HepG2 (cell line): ENCODE data around the gene ABCA4. TPM values are rescaled to one million over a fixed set of nuclear protein-coding genes. Genes with fewer than 3 reads are reported as not detected.
A peak's percentile ranks its signal among the peaks of the same experiment; 100 is the strongest.

Source experiments
- ATAC-seq: fragments of 200-7000 bp; cut with Tn5 transposase; 3 replicates; pipeline ENCODE4 v1.9.1; 2020; ENCODE audit warnings: mild to moderate bottlenecking, moderate library complexity
- BruUV-seq: library from RNA; stranded (reverse); fragments of 400-500 nt; replicated peaks from 2 replicates; lab custom pipeline; 2021; lab: Mats Ljungman, UMichigan
- CTCF ChIA-PET: fragments of 300-600 bp; formaldehyde crosslinking; extraction: SDS; loops from one replicate; lab custom pipeline; 2021; ENCODE audit warnings: low total read pairs, inconsistent platforms, low intra/inter-chr PET ratio; lab: Yijun Ruan, JAX
- POLR2A ChIA-PET: fragments of 350-600 bp; sonication (Branson Sonifier 250); formaldehyde crosslinking; loops from one replicate; lab custom pipeline; 2020; ENCODE audit warnings: antibody characterized with exemption, inconsistent platforms; lab: Yijun Ruan, JAX
- DNase-seq: peaks from one replicate; pipeline ENCODE4 v3.0.0-alpha.2; 2015; ENCODE audit warnings: low spot score
- FAIRE-seq: peaks from 3 replicates; lab custom pipeline; 2011; peaks lifted over from hg19 to GRCh38; lab: Jason Lieb, UNC
- H2AFZ ChIP-seq: one replicate; pipeline ENCODE4 v1.6.1; 2011; ENCODE audit warnings: low read length, inconsistent platforms
- H3K27ac ChIP-seq: fragments of 300-600 bp; 3 replicates; pipeline ENCODE4 v1.8.0; 2011; ENCODE audit warnings: mixed run types, mild to moderate bottlenecking, mixed read lengths, low read length, inconsistent platforms; ENCODE audit not compliant: insufficient read depth; ENCODE audit errors: extremely low read length
- H3K27me3 ChIP-seq, 2 experiments: fragments of 200-600 bp in 1 of 2; 2 replicates in 1 of 2; 3 replicates in 1 of 2; pipeline versions ENCODE4 v1.6.0 to v1.8.0; 2011; ENCODE audit warnings: low read length in 2 of 2, mild to moderate bottlenecking in 2 of 2, moderate library complexity in 2 of 2, inconsistent platforms in 1 of 2; ENCODE audit not compliant: insufficient read depth in 2 of 2, control insufficient read depth in 1 of 2
- H3K36me3 ChIP-seq, 2 experiments: fragments of 200-600 bp in 1 of 2; replicated peaks in 1 of 2; 2 replicates in 1 of 2; 3 replicates in 1 of 2; pipeline versions ENCODE4 v1.5.1 to v1.8.0; 2011; ENCODE audit warnings: low read length in 2 of 2, inconsistent platforms in 1 of 2; ENCODE audit not compliant: insufficient read depth in 2 of 2, control insufficient read depth in 1 of 2
- H3K4me1 ChIP-seq: 2 replicates; pipeline ENCODE4 v1.5.1; 2012; ENCODE audit warnings: low read length, inconsistent platforms; ENCODE audit not compliant: insufficient read depth
- H3K4me2 ChIP-seq: 2 replicates; pipeline ENCODE4 v1.6.0; 2011; ENCODE audit warnings: low read depth, low read length, inconsistent platforms
- H3K4me3 ChIP-seq, 3 experiments: fragments of 200-600 bp in 1 of 3; sonication (generic), shearing (Covaris generic) in 1 of 3; replicated peaks in 1 of 3; 2 replicates each; pipeline ENCODE4 v1.5.1; 2011 to 2016; ENCODE audit warnings: low read length in 3 of 3, inconsistent platforms in 2 of 3, low read depth in 2 of 3, mild to moderate bottlenecking in 2 of 3, control low read depth in 1 of 3, mixed read lengths in 1 of 3; ENCODE audit not compliant: insufficient read depth in 1 of 3
- H3K79me2 ChIP-seq: one replicate; pipeline ENCODE4 v1.6.1; 2011; ENCODE audit warnings: low read length, inconsistent platforms; ENCODE audit not compliant: insufficient read depth
- H3K9ac ChIP-seq: 2 replicates; pipeline ENCODE4 v1.6.0; 2011; ENCODE audit warnings: mild to moderate bottlenecking, low read depth, low read length, inconsistent platforms; ENCODE audit not compliant: insufficient read depth
- H3K9me3 ChIP-seq: 2 replicates; pipeline ENCODE4 v1.5.1; 2012; ENCODE audit warnings: mild to moderate bottlenecking, low read length
- H4K20me1 ChIP-seq: 2 replicates; pipeline ENCODE4 v1.6.0; 2011; ENCODE audit warnings: inconsistent platforms, mild to moderate bottlenecking, low read length, moderate library complexity; ENCODE audit not compliant: insufficient read depth
- DBP ChIP-seq: sonication (generic); formaldehyde crosslinking; IDR thresholded peaks from 2 replicates; pipeline ENCODE4 v1.4.0; 2020; ENCODE audit warnings: missing genetic modification reagents; ENCODE audit errors: not compliant biosample characterization
- TEAD3 ChIP-seq: optimal IDR thresholded peaks from 2 replicates; pipeline ENCODE3; 2016; ENCODE audit warnings: borderline replicate concordance
- WIZ ChIP-seq: sonication (generic); formaldehyde crosslinking; IDR thresholded peaks from 2 replicates; pipeline ENCODE4 v1.5.1; 2020; ENCODE audit warnings: mild to moderate bottlenecking, missing genetic modification reagents
- ZMAT5 ChIP-seq: sonication (generic); formaldehyde crosslinking; IDR thresholded peaks from 2 replicates; pipeline ENCODE4 v1.5.0; 2020; ENCODE audit warnings: mild to moderate bottlenecking, low read depth, missing genetic modification reagents, borderline replicate concordance
- ZNF12 ChIP-seq: sonication (generic); formaldehyde crosslinking; IDR thresholded peaks from 2 replicates; pipeline ENCODE4 v1.5.0; 2020; ENCODE audit warnings: missing genetic modification reagents
- ZNF329 ChIP-seq: sonication (generic); formaldehyde crosslinking; IDR thresholded peaks from 2 replicates; pipeline ENCODE4 v1.9.0; 2021; ENCODE audit warnings: low read depth, mild to moderate bottlenecking, missing genetic modification reagents
- ZNF44 ChIP-seq: sonication (generic); formaldehyde crosslinking; IDR thresholded peaks from 2 replicates; pipeline ENCODE4 v1.5.1; 2020; ENCODE audit warnings: mild to moderate bottlenecking, missing genetic modification reagents
- WGBS: methylation state at CpG from one replicate; pipeline ENCODE4 v1.1.6; 2017; ENCODE audit warnings: low lambda C conversion rate; 5-methylcytosine and 5-hydroxymethylcytosine counted together
- in situ Hi-C: cut with HindIII; loops from 2 replicates; pipeline ENCODE4 v1.10.0; 2017; ENCODE audit warnings: low pct_unique_long_range_greater_than_20kb; ENCODE audit not compliant: extremely low pct_ligation_motif_present
- intact Hi-C: fragments of 100-400 bp; cut with micrococcal nuclease; formaldehyde crosslinking; loops from one replicate; pipeline ENCODE4 v1.10.0; 2022; ENCODE audit not compliant: unreplicated experiment
- polyA plus RNA-seq, 8 experiments: library from polyadenylated mRNA; depleted of rRNA in 3 of 8; stranded (reverse) in 7 of 8; unstranded in 1 of 8; fragments of >200 nt; fragmentation: Illumina TruSeq in 4 of 8; extraction: Trizol in 4 of 8; gene quantifications; 2 replicates each; pipeline versions ENCODE4 v1.2.1 to v1.2.3, GENCODE V29; 2011 to 2016; ENCODE audit warnings: low read depth in 4 of 8, missing spikeins in 1 of 8, mixed read lengths in 1 of 8; ENCODE audit not compliant: insufficient read depth in 1 of 8
- total RNA-seq, 5 experiments: library from RNA; depleted of rRNA; stranded (reverse); fragments of >200 nt; fragmentation: Illumina TruSeq; extraction: Trizol; gene quantifications; 2 replicates each; pipeline ENCODE4 v1.2.3, GENCODE V29; 2016; ENCODE audit warnings: low read depth in 1 of 5
- TF ChIP-seq, protein P1 (sequence below): sonication (generic); formaldehyde crosslinking; IDR thresholded peaks from 2 replicates; pipeline ENCODE4 v1.5.0; 2020; ENCODE audit warnings: mild to moderate bottlenecking, missing genetic modification reagents

The ABCA4 gene
- total and polyA plus RNA-seq, 2 of the 13 experiments (the other 11 are each of a cell fraction or from before 2014, with no cell fraction given): 0.24 to 0.67 TPM

- 60% methylated on average over 21 of the region's 21 CpGs for WGBS
- in situ Hi-C loops (no loop called here), intact Hi-C loops (no loop called here)
- H3K27me3 ChIP-seq: peaks cover 0 to 7% of the 10 kb centered on the region in 2 experiments; a peak in 2 of 5 replicates
- no peaks in the 10 kb centered on the region for H4K20me1 ChIP-seq
- ChIA-PET POLR2A (interaction anchor here (1.0 to 2.3 kb wide), 5 partner anchors 26 to 143 kb away, joined by 3 to 7 read pairs (median 4); partner anchors contain the start of genes ABCA4 and ARHGAP29), CTCF (no interaction called here)
- ATAC-seq (no peak), DNase-seq (no peak), FAIRE-seq (no peak)
- TF ChIP-seq ZNF329 (peak; percentile 94), ZNF12 (peak; percentile 99), ZNF44 (no peak), WIZ (CRISPR knock-in tag) (no peak), DBP (CRISPR knock-in tag) (no peak), ZMAT5 (CRISPR knock-in tag) (no peak), TEAD3 (CRISPR knock-in tag) (no peak)
- TF ChIP-seq, protein P1, sequence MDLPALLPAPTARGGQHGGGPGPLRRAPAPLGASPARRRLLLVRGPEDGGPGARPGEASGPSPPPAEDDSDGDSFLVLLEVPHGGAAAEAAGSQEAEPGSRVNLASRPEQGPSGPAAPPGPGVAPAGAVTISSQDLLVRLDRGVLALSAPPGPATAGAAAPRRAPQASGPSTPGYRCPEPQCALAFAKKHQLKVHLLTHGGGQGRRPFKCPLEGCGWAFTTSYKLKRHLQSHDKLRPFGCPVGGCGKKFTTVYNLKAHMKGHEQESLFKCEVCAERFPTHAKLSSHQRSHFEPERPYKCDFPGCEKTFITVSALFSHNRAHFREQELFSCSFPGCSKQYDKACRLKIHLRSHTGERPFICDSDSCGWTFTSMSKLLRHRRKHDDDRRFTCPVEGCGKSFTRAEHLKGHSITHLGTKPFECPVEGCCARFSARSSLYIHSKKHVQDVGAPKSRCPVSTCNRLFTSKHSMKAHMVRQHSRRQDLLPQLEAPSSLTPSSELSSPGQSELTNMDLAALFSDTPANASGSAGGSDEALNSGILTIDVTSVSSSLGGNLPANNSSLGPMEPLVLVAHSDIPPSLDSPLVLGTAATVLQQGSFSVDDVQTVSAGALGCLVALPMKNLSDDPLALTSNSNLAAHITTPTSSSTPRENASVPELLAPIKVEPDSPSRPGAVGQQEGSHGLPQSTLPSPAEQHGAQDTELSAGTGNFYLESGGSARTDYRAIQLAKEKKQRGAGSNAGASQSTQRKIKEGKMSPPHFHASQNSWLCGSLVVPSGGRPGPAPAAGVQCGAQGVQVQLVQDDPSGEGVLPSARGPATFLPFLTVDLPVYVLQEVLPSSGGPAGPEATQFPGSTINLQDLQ: no peak
- H3K36me3 ChIP-seq: no peaks in the 10 kb centered on the region
- no peaks in the 10 kb centered on the region for H3K79me2 ChIP-seq
- H2AFZ ChIP-seq: no peak overlapping the region
- H3K4me2 ChIP-seq: peak overlapping the region; percentile 58
- no peak overlapping the region for H3K9ac ChIP-seq
- H3K9me3 ChIP-seq: no peaks in the 10 kb centered on the region
- peaks cover 70% of the 10 kb centered on the region for H3K4me1 ChIP-seq
- BruUV-seq: no TSS peak
- H3K27ac ChIP-seq: no peak overlapping the region
- H3K4me3 ChIP-seq: no peak overlapping the region
Observed at GRCh38 chr1:94095112-94095637, 25.8 kb downstream of the ABCA4 start.
